GM23248 (cell line): ENCODE data around the gene USP37. TPM values are rescaled to one million over a fixed set of nuclear protein-coding genes. Genes with fewer than 3 reads are reported as not detected.

ENCODE experiments used
- DNase-seq: peaks from one replicate; pipeline ENCODE4 v3.0.0-alpha.2; 2015
- H2AFZ ChIP-seq: fragments of 200-600 bp; sonication (generic); 2 replicates; pipeline ENCODE4 v1.6.1; 2016; ENCODE audit warnings: antibody characterized with exemption
- H3F3A ChIP-seq: fragments of 200-600 bp; sonication (generic); 2 replicates; pipeline ENCODE4 v1.6.1; 2016; ENCODE audit warnings: mild to moderate bottlenecking, antibody characterized with exemption, mixed run types; ENCODE audit not compliant: insufficient read depth
- H3K27ac ChIP-seq: fragments of 200-600 bp; sonication (generic); 2 replicates; pipeline ENCODE4 v1.5.1; 2016; ENCODE audit warnings: mild to moderate bottlenecking
- H3K27me3 ChIP-seq: fragments of 200-600 bp; sonication (generic); replicated peaks from 2 replicates; pipeline ENCODE4 v1.6.1; 2016; ENCODE audit warnings: mild to moderate bottlenecking; ENCODE audit not compliant: insufficient read depth
- H3K36me3 ChIP-seq: fragments of 200-600 bp; sonication (generic); 2 replicates; pipeline ENCODE4 v1.6.1; 2016; ENCODE audit warnings: low read depth, mild to moderate bottlenecking
- H3K4me1 ChIP-seq: fragments of 200-600 bp; sonication (generic); 2 replicates; pipeline ENCODE4 v1.6.1; 2016; ENCODE audit warnings: mild to moderate bottlenecking; ENCODE audit not compliant: insufficient read depth
- H3K4me2 ChIP-seq: fragments of 200-600 bp; sonication (generic); one replicate; pipeline ENCODE4 v1.6.1; 2016; ENCODE audit warnings: mild to moderate bottlenecking; ENCODE audit not compliant: unreplicated experiment
- H3K4me3 ChIP-seq: fragments of 200-600 bp; sonication (generic); 2 replicates; pipeline ENCODE4 v1.5.1; 2016; ENCODE audit warnings: mild to moderate bottlenecking
- H3K79me2 ChIP-seq: fragments of 200-600 bp; sonication (generic); 2 replicates; pipeline ENCODE4 v1.6.1; 2016; ENCODE audit warnings: mild to moderate bottlenecking; ENCODE audit not compliant: insufficient read depth
- H3K9ac ChIP-seq: fragments of 200-600 bp; sonication (generic); 2 replicates; pipeline ENCODE4 v1.6.1; 2016; ENCODE audit warnings: mild to moderate bottlenecking
- H3K9me2 ChIP-seq: fragments of 200-600 bp; sonication (generic); 2 replicates; pipeline ENCODE4 v1.6.1; 2016; ENCODE audit warnings: mixed run types, mild to moderate bottlenecking, moderate library complexity; ENCODE audit not compliant: insufficient read depth
- H3K9me3 ChIP-seq: fragments of 200-600 bp; sonication (generic); one replicate; pipeline ENCODE4 v1.6.1; 2017; ENCODE audit warnings: low read depth
- H4K20me1 ChIP-seq: fragments of 200-600 bp; sonication (generic); 2 replicates; pipeline ENCODE4 v1.6.0; 2016; ENCODE audit not compliant: insufficient read depth
- EZH2 ChIP-seq: fragments of 200-600 bp; sonication (generic); IDR thresholded peaks from 2 replicates; pipeline ENCODE4 v1.6.1; 2018; ENCODE audit warnings: antibody characterized with exemption, mild to moderate bottlenecking; ENCODE audit not compliant: insufficient read depth, poor library complexity, severe bottlenecking
- EZH2phosphoT487 ChIP-seq: fragments of 200-600 bp; sonication (generic); IDR thresholded peaks from 2 replicates; pipeline ENCODE4 v1.6.1; 2018; ENCODE audit warnings: antibody characterized with exemption, moderate library complexity, mild to moderate bottlenecking, low read depth; ENCODE audit not compliant: insufficient read depth
- WGBS, 2 experiments: methylation state at CpG; one replicate each; pipeline ENCODE4 v1.1.6; 2015 to 2017; ENCODE audit warnings: low lambda C conversion rate in 2 of 2, low coverage in 1 of 2; ENCODE audit errors: missing lambda C conversion rate in 2 of 2; 5-methylcytosine and 5-hydroxymethylcytosine counted together
- in situ Hi-C: fragments of 300-500 bp; cut with MboI; formaldehyde crosslinking; loops from 2 replicates; pipeline ENCODE4 v1.15.0; 2020
- polyA plus RNA-seq: library from polyadenylated mRNA; unstranded; fragments of >200 nt; fragmentation: Nextera tagmentation; extraction: Ambion mirVana; gene quantifications from 2 replicates; pipeline ENCODE4 v1.2.1, GENCODE V29; 2016
- total RNA-seq: library from RNA; depleted of rRNA; stranded (reverse); fragments of >200 nt; shearing (Covaris generic); gene quantifications from 2 replicates; pipeline ENCODE4 v1.2.3, GENCODE V29; 2014

Gene USP37
- total and polyA plus RNA-seq, 2 experiments from 2014 or later: 5.0 to 6.6 TPM

DNA sequence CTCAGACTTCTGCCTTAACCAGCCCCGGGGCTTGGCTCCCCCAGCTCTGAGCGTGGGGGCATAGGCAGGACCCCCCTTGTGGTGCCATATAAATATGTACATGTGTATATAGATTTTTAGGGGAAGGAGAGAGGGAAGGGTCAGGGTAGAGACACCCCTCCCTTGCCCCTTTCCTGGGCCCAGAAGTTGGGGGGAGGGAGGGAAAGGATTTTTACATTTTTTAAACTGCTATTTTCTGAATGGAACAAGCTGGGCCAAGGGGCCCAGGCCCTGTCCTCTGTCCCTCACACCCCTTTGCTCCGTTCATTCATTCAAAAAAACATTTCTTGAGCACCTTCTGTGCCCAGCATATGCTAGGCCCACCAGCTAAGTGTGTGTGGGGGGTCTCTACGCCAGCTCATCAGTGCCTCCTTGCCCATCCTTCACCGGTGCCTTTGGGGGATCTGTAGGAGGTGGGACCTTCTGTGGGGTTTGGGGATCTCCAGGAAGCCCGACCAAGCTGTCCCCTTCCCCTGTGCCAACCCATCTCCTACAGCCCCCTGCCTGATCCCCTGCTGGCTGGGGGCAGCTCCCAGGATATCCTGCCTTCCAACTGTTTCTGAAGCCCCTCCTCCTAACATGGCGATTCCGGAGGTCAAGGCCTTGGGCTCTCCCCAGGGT lies 162.9 kb downstream of the USP37 start:
- in situ Hi-C loops: no loop called here

DNA sequence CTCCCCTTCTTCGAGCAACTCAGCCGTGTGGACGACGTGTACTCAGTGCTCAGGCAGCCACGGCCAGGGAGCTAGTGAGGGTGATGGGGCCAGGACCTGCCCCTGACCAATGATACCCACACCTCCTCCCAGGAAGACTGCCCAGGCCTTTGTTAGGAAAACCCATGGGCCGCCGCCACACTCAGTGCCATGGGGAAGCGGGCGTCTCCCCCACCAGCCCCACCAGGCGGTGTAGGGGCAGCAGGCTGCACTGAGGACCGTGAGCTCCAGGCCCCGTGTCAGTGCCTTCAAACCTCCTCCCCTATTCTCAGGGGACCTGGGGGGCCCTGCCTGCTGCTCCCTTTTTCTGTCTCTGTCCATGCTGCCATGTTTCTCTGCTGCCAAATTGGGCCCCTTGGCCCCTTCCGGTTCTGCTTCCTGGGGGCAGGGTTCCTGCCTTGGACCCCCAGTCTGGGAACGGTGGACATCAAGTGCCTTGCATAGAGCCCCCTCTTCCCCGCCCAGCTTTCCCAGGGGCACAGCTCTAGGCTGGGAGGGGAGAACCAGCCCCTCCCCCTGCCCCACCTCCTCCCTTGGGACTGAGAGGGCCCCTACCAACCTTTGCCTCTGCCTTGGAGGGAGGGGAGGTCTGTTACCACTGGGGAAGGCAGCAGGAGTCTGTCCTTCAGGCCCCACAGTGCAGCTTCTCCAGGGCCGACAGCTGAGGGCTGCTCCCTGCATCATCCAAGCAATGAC lies 163.6 kb downstream of the USP37 start:
- Histone ChIP-seq H3K9me3 (no peaks in the 10 kb centered on the region), H3K4me1 (peaks cover 20% of the 10 kb centered on the region), H3K9me2 (no peaks in the 10 kb centered on the region), H3K27ac (peak overlapping the region; percentile 56; the same call in 1 of the 2 replicates), H4K20me1 (no peaks in the 10 kb centered on the region), H3K36me3 (0 out of 2 replicates have a peak, but pooled peaks cover 3% of the 10 kb centered on the region), H2AFZ (no peak overlapping the region), H3K4me3 (no peak overlapping the region), H3K9ac (no peak overlapping the region), H3F3A (peaks cover 16% of the 10 kb centered on the region), H3K79me2 (peaks cover 40% of the 10 kb centered on the region), H3K27me3 (no peaks in the 10 kb centered on the region), H3K4me2 (no peak overlapping the region)
- in situ Hi-C loops: no loop called here
- TF ChIP-seq EZH2 (no peak), EZH2phosphoT487 (no peak)
- DNase-seq: peak; percentile 52
- WGBS, 2 experiments: 62 to 64% methylated on average over 15 to 16 of the region's 16 CpGs

More for the DNA sequence above, 162.9 kb downstream of the USP37 start:
- H3K4me3 ChIP-seq: no peak overlapping the region
- no peak for TF ChIP-seq EZH2
- TF ChIP-seq EZH2phosphoT487: no peak
- peaks cover 37% of the 10 kb centered on the region for H3K79me2 ChIP-seq
- WGBS, 2 experiments: 48 to 49% methylated on average over 8 of the region's 8 CpGs
- no peak overlapping the region for H2AFZ ChIP-seq
- H3F3A ChIP-seq: peaks cover 16% of the 10 kb centered on the region
- peak overlapping the region; percentile 56 for H3K27ac ChIP-seq
- H3K4me2 ChIP-seq: no peak overlapping the region
- DNase-seq: no peak
- H3K4me1 ChIP-seq: peaks cover 20% of the 10 kb centered on the region
- H3K9me3 ChIP-seq: no peaks in the 10 kb centered on the region
- no peaks in the 10 kb centered on the region for H4K20me1 ChIP-seq
- H3K9me2 ChIP-seq: no peaks in the 10 kb centered on the region
- 0 out of 2 replicates have a peak, but pooled peaks cover 3% of the 10 kb centered on the region for H3K36me3 ChIP-seq
- H3K27me3 ChIP-seq: no peaks in the 10 kb centered on the region
- peak overlapping the region; percentile 23; the same call in 1 of the 2 replicates for H3K9ac ChIP-seq

GRCh38 chr2:218403810-218404209 lies 164.3 kb downstream of the USP37 start:
- Histone ChIP-seq H3K4me1 (peaks cover 20% of the 10 kb centered on the region), H3K9me3 (no peaks in the 10 kb centered on the region), H2AFZ (no peak overlapping the region), H3K79me2 (peaks cover 40% of the 10 kb centered on the region), H3K36me3 (0 out of 2 replicates have a peak, but pooled peaks cover 3% of the 10 kb centered on the region), H4K20me1 (no peaks in the 10 kb centered on the region), H3F3A (peaks cover 16% of the 10 kb centered on the region), H3K4me2 (no peak overlapping the region), H3K27me3 (no peaks in the 10 kb centered on the region), H3K9me2 (no peaks in the 10 kb centered on the region), H3K27ac (no peak overlapping the region), H3K9ac (no peak overlapping the region), H3K4me3 (no peak overlapping the region)
- in situ Hi-C loops: no loop called here
- 74 to 79% methylated on average over 7 of the region's 7 CpGs for WGBS, 2 experiments
- no peak for DNase-seq
- TF ChIP-seq EZH2phosphoT487 (no peak), EZH2 (no peak)

- no peak for DNase-seq
- Histone ChIP-seq H3K4me2 (no peak overlapping the region), H3K79me2 (peaks cover 40% of the 10 kb centered on the region), H2AFZ (no peak overlapping the region), H3F3A (peaks cover 18% of the 10 kb centered on the region), H3K36me3 (0 out of 2 replicates have a peak, but pooled peaks cover 3% of the 10 kb centered on the region), H3K9me3 (no peaks in the 10 kb centered on the region), H3K9me2 (no peaks in the 10 kb centered on the region), H3K27ac (no peak overlapping the region), H3K4me1 (peaks cover 22% of the 10 kb centered on the region), H3K9ac (no peak overlapping the region), H3K27me3 (no peaks in the 10 kb centered on the region), H4K20me1 (no peaks in the 10 kb centered on the region), H3K4me3 (no peak overlapping the region)
- 89% methylated on average over 15 to 26 of the region's 26 CpGs for WGBS, 2 experiments
- no peak for TF ChIP-seq EZH2
- TF ChIP-seq EZH2phosphoT487: no peak
- in situ Hi-C loops: no loop called here
Measured at GRCh38 chr2:218402911-218403411, 165.2 kb downstream of the USP37 start.
